GM18499 (cell line): Measurements from ENCODE around the gene UPK3A.

ENCODE experiments used
- ATAC-seq: cut with Tn5 transposase; IDR thresholded peaks from one replicate; pipeline ENCODE4 v1.9.1; 2021; ENCODE audit warnings: moderate number of reproducible peaks; ENCODE audit not compliant: insufficient read depth, unreplicated experiment

UPK3A gene

GRCh38 chr22:45284705-45285262 is at the start of gene UPK3A:
Gene UPK3A (plus strand): TSS chr22:45284949. CDS start chr22:45285014, 65 bp downstream.
- no peak for ATAC-seq

GRCh38 chr22:45235101-45235777 is 49.5 kb upstream of the UPK3A start:
- ATAC-seq: peak; percentile 66

GRCh38 chr22:45235851-45236342 is 48.9 kb upstream of the UPK3A start:
- no peak for ATAC-seq

GRCh38 chr22:45237065-45237990 is 47.4 kb upstream of the UPK3A start:
- ATAC-seq: no peak

- ATAC-seq: no peak
Observed at GRCh38 chr22:45238076-45238956, 46.4 kb upstream of the UPK3A start.

GRCh38 chr22:45238957-45239680 is 45.6 kb upstream of the UPK3A start:
- ATAC-seq: no peak

GRCh38 chr22:45239681-45240051 is 45.1 kb upstream of the UPK3A start:
- ATAC-seq: no peak

GRCh38 chr22:45240104-45240809 is 44.5 kb upstream of the UPK3A start:
- no peak for ATAC-seq

- ATAC-seq: no peak
Observed at GRCh38 chr22:45240810-45241631, 43.7 kb upstream of the UPK3A start, which contains the start of gene KIAA0930. Gene KIAA0930 (minus strand): TSS chr22:45240894. CDS start chr22:45240703, 191 bp downstream.

- no peak for ATAC-seq
Observed at GRCh38 chr22:45242778-45243191, 42.0 kb upstream of the UPK3A start.

GRCh38 chr22:45244916-45245315 is 39.8 kb upstream of the UPK3A start:
- no peak for ATAC-seq

- ATAC-seq: no peak
Observed at GRCh38 chr22:45246060-45246985, 38.4 kb upstream of the UPK3A start.

GRCh38 chr22:45248832-45249561 is 35.8 kb upstream of the UPK3A start:
- no peak for ATAC-seq

- ATAC-seq: no peak
Observed at GRCh38 chr22:45251825-45252224, 32.9 kb upstream of the UPK3A start.

- ATAC-seq: no peak
Observed at GRCh38 chr22:45253039-45253641, 31.6 kb upstream of the UPK3A start.

GRCh38 chr22:45254388-45254787 is 30.4 kb upstream of the UPK3A start:
- ATAC-seq: no peak
